ENCODE data around the gene AGBL2.

DNA sequence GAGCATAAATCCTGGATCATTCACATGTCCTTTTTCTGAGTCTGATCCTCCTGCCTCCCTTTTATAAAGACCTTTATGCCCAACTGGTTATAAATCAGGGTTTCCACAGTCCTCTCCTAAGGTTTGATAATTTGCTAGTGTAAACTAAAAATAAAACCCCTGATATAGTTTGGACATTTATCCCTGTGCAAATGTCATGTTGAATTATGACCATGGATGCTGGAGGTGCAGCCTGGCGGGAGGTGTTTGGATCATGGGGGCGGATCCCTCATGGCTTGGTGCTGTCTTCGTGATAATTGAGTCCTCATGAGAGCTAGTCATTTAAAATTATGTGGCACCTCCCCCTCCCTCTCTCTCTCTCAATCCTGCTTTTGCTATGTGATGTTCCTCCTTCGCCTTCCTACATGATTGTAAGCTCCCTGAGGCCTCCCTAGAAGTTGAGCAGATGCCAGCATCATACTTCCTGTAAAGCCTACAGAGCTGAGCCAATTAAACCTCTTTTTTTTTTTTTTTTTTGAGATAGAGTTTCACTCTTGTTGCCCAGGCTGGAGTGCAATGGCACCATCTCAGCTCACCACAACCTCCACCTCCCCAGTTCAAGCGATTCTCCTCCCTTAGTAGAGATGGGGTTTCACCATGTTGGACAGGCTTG, 63.2 kb downstream of the AGBL2 start:
- TF ChIP-seq RXRA (IDR thresholded peaks at IDR 0.05; ENCODE audit: insufficient read depth, low read depth, low read length) (no peak), TCF12 (IDR thresholded peaks at IDR 0.05; ENCODE audit: low read depth, low read length) (no peak), BRCA1 (IDR thresholded peaks at IDR 0.05; ENCODE audit: low read depth, low read length) (no peak), POLR2A (IDR thresholded peaks at IDR 0.05; ENCODE audit: control extremely low read depth in 1 of 2, low read depth in 2 of 2, low read length in 2 of 2) (no peak), YY1 (IDR thresholded peaks at IDR 0.05; ENCODE audit: low read depth, low read length) (no peak), JUND (IDR thresholded peaks at IDR 0.05; ENCODE audit: low read length) (no peak), SP4 (IDR thresholded peaks at IDR 0.05; ENCODE audit: low read length) (no peak), ZNF274 (IDR thresholded peaks at IDR 0.05; ENCODE audit: borderline replicate concordance, extremely low read depth, low read length) (no peak), RAD21 (IDR thresholded peaks at IDR 0.05 in 1 of 2, conservative IDR thresholded peaks at IDR 0.05 in 1 of 2; ENCODE audit: low read depth in 2 of 2, low read length in 2 of 2) (no peak), SIN3A (conservative IDR thresholded peaks at IDR 0.05 in 1 of 2, IDR thresholded peaks at IDR 0.05 in 1 of 2; ENCODE audit: low read depth in 1 of 2, low read length in 2 of 2) (no peak), EGR1 (IDR thresholded peaks at IDR 0.05; ENCODE audit: borderline replicate concordance, low read depth, low read length) (no peak)
- TF ChIP-seq, protein P1, sequence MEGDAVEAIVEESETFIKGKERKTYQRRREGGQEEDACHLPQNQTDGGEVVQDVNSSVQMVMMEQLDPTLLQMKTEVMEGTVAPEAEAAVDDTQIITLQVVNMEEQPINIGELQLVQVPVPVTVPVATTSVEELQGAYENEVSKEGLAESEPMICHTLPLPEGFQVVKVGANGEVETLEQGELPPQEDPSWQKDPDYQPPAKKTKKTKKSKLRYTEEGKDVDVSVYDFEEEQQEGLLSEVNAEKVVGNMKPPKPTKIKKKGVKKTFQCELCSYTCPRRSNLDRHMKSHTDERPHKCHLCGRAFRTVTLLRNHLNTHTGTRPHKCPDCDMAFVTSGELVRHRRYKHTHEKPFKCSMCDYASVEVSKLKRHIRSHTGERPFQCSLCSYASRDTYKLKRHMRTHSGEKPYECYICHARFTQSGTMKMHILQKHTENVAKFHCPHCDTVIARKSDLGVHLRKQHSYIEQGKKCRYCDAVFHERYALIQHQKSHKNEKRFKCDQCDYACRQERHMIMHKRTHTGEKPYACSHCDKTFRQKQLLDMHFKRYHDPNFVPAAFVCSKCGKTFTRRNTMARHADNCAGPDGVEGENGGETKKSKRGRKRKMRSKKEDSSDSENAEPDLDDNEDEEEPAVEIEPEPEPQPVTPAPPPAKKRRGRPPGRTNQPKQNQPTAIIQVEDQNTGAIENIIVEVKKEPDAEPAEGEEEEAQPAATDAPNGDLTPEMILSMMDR (IDR thresholded peaks at IDR 0.05; ENCODE audit: control extremely low read depth in 1 of 3, insufficient read depth in 1 of 3, low read depth in 1 of 3, low read length in 3 of 3): no peak

All from H1 (cell line).